KG1 (cell line): ENCODE results near the gene ATOH7.
"Not testable (repeated sequence)": the region's sequence is repeated elsewhere in the genome, so short reads cannot be mapped to it uniquely, and the experiment has no call there.

ENCODE experiments used
- DNase-seq: peaks from one replicate; lab custom pipeline; 2025; lab: John Stamatoyannopoulos, UW

The ATOH7 gene

DNA sequence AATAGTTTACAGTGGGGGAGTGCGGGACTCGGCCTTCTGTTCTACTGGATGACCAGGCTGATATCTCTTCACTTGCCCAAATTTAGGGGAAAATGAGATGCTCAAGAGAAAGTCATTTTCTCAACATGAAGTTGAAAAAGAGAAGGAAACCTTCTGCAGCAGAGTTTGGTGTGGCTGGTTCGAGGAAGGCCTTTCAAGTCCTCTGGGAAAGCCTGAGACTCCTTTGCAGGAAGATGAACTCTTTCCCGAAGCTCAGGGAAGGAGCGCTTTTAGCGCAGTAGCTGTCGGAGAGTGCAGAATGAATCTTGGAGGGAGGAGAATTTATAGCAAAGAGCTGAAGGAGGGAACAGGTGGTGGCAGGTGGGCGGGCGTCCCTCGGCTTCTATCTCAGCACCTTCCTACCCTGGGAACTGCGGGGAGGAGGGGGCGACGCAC lies at the start of gene ATOH7:
Gene ATOH7 (minus strand): TSS at position 297 of the 435 bp plus-strand sequence. CDS start 436 bp downstream, outside the sequence.
- DNase-seq: no peak

- DNase-seq: no peak
These were observed 48.8 kb upstream of the ATOH7 start for GRCh38 chr10:68280758-68281157.

- not testable (repeated sequence) for DNase-seq
These were observed 47.2 kb upstream of the ATOH7 start for GRCh38 chr10:68278906-68279753.

DNA sequence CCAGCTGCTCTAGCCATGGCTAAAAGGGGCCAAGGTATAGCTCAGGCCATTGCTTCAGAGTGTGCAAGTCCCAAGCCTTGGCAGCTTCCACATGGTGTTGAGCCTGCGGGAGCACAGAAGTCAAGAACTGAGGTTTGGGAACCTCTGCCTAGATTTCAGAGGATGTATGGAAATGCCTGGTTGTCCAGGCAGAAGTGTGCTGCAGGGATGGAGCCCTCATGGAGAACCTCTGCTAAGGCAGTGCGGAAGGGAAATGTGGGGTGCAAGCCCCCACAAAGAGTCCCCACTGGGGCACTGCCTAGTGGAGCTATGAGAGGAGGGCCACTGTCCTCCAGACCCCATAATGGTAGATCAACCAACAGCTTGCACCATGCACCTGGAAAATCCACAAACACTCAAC lies 45.9 kb upstream of the ATOH7 start:
- DNase-seq: not testable (repeated sequence)

DNA sequence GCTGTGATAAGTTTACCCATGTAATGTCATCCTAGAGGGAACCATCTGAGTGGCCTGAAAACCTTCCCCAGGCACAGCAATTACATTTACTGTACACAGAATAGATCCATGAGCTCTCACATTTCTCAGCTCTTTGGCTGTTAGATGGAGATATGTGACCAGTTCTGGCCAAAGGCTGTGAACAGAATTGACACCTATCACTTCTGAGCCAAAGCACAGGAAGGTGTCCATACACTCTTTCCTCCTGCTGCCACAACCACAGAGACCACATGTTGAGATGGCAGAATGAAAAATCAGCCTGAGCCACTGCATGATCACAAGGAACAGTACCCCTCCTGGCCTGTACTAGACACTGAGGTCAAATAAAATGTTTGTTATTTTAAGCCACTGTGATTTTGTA lies 44.3 kb upstream of the ATOH7 start:
- no peak for DNase-seq

DNA sequence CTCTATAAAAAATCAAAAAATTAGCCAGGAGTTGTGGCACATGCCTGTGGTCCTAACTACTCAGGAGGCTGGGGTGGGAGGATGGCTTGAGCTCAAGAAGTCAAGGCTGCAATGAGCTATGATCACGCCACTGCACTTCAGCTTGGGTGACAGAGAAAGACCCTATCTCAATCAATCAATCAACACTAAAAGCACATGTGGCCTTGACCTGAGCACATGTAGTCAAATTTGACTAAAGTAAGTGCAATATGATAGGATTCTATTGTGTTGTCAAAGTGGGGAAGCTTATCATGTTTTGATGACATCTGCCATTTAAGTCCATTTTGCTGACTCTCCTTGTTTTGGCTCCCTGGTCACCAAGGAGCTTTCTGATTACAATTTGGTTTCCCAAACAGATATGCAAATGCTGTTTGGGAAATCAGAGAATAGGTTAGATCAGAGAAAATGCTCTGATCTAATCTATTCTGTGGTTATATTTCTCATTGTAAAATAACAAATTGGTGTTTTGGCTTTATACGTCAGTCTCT lies 43.8 kb upstream of the ATOH7 start:
- DNase-seq: no peak

DNA sequence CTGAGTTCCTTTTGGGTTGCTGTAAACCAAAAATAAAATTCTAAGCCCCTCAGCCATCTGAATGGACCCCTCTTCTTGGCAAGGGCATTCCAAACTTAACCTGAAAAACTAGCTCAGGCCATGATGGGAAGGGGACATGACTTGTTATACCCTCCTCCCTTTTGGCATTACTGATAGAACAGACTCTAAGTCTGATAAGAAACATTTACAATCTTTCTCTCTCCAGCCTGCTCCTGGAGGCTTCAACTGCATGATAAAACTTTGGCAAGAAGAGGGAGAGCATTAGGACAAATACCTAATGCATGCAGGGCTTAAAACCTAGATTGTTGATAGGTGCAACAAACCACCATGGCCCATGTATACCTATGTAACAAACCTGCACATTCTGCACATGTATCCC lies 40.9 kb upstream of the ATOH7 start:
- no peak for DNase-seq

DNA sequence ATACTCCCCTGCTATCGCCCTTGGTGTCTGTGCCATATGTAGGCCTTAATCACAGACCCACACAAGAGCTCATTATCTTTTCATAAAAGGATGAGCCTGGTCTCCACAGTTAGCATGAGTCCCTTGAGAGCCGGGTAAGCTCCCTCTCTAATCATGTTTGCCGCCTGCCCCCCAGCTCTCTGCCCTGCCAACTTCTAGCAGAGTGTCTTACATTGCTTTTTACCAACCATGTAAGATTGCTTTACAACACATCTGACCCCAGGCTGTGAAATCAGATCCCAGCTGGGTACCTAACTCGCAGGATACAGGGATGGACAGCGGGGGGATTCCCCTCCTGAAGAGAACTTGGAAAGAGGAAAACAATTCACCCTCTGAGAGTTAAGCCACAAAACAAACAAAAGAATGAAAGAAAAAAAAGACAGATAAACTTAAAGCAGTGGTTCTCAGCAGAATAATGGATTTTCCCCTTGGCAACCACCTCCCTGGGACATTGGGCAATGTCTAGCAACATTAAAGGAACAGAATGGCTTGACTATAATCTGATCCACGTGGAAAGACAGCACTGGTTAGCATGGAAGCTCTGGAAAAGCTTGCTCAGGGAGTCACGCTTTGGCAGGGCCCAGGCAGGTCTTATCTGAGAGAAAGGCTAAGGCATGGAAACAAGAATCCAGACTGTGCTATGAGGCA lies 39.4 kb upstream of the ATOH7 start:
- DNase-seq: no peak

DNA sequence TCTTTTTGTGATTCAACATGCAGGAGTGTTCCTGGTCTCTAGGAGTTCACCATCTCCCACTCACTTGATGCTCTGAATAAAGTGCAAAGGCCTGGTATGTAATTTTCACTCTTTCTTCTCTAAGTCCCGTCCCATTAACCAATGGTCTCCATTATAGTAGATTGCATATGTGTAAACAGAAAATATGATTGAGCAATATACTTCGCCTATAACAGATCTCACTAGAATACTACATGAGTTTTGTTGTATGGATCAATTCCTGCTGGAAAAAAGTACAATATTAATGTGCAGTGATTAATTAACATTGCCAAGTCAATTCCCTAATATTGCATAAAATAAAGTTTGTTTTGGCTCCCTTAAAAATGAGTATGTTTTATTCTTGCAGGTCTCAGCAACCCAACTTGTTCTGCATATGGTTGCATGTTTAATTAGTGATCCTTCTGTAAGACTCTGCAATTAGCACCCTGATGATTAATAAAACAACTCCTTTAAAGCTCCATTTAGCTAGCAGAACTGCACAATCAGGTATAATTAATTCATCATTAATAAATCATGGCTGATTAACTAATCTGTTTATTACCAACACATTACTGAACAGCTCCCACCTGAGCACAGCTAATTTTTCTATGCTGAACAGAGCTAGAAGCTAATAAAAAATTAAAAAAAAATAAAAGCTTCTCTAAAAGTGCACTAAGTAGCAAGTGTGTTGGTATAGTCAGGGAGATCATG lies 37.8 kb upstream of the ATOH7 start:
- DNase-seq: no peak

DNA sequence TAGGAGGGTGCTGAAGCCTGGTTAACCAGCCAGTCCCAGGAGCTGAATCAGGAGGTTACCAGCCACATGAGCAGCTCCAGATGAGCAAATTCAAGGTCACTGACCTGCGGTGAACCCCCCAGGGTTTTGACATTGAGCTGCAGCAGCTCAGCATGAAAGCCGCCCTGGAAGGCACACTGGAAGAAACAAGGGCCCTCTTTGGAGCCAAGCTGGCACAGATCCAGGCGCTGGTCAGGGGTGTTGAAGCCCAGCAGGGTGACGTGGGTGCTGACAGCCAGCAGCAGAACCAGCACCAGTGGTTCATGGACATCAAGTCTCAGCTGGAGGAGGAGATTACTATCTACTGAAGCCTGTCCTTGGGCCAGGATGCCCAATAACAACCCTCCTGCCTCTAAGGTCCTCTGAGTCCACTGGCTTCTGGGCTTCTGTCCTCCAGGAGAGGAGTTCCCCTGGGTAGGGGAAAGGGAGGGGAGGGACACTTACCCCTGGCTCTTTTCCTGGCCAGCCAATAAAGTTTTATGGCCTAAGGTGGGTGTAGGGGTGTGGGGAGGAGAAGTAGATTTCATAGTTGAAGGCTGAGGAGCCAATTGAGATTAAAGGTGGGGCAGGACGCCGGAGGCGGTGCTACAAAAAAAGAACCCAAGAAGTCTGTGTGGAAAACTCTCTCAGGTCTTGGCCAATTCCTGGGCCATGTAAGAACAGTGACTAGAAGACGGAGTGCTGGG lies 29.4 kb upstream of the ATOH7 start:
- DNase-seq: no peak

- no peak for DNase-seq
These were observed 21.4 kb upstream of the ATOH7 start for GRCh38 chr10:68253346-68253745.

DNA sequence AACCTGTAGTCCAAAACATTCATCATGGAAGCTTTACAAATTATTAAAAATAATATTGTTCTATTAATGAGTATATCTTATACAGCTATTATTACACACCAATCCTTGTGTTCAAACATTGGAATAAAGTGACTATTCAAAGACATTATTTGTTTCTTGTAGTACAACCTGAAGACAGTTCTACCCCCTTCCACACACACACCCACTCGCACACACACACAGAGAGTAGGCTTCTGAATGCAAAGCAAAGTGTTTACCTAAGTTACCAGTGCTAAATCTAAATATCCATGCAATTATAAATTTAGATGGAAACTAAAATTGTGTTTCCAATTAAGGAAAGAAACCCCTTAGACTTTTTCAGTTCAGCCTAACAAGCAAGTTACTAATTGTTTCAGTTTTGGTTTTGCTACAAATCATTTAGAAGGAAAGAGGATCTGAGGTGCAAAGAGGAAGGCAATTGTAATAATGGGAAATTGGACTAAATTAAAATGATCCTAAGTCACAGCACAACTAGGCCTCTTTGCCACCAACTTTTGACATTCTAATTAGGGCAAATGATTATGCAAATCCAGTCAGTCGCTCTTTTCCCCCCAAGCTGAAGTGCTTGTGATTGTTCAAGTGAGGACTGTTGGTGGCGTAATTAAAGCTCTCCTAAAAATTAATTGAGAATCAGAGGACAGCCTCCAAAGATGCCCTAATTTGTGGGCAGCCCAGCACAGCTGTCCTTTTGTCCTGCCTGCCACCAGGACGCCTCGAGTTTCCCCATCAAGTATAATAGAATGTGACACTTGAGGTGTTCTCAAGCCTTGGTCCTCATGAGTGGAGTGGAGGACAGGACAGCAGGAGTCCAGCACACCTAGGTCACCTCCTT lies 19.9 kb upstream of the ATOH7 start:
- DNase-seq: no peak

DNA sequence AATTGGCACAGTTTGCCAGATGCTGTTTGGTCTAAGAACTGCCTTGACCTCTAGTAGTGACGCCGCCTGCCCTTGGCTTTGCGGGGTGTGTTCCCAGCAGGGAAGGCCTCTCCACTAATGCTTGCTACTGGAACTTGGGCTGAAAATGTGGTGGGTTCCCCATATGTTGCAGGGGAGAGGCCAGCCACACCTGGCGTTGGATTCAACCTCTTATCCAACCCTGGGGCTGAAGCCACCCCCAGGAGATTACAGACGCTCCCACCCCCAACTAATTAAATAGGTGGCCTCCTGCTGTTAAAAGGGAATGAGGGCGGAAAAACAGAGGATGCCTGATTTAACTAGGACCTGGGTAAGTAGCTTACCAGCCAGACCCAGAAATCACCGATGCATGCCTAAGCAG lies 19.2 kb upstream of the ATOH7 start:
- no peak for DNase-seq

GRCh38 chr10:68249297-68249696 lies 17.4 kb upstream of the ATOH7 start:
- no peak for DNase-seq

- no peak for DNase-seq
These were observed 16.0 kb upstream of the ATOH7 start for GRCh38 chr10:68247931-68248330.

- not testable (repeated sequence) for DNase-seq
These were observed 14.5 kb upstream of the ATOH7 start for GRCh38 chr10:68246397-68246796.

DNA sequence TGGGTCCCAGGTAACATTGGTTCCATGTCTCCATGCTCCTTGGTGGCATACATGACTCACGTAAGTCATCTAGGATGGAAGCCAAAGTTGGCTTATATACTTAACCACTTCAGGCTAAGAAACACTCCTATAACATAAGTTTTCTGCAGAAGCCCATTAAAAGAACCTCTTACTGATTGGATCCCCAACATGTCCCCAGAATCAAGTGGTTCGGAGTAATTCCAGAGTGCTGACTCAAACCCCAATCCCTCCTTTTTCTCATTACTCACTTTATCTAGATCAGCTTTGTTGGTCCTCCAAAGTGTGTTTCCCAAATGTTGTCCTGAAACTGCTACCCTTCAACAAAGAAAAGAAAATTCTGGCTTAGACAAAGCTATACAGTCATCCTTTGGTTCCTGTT lies 10.1 kb upstream of the ATOH7 start:
- no peak for DNase-seq

DNA sequence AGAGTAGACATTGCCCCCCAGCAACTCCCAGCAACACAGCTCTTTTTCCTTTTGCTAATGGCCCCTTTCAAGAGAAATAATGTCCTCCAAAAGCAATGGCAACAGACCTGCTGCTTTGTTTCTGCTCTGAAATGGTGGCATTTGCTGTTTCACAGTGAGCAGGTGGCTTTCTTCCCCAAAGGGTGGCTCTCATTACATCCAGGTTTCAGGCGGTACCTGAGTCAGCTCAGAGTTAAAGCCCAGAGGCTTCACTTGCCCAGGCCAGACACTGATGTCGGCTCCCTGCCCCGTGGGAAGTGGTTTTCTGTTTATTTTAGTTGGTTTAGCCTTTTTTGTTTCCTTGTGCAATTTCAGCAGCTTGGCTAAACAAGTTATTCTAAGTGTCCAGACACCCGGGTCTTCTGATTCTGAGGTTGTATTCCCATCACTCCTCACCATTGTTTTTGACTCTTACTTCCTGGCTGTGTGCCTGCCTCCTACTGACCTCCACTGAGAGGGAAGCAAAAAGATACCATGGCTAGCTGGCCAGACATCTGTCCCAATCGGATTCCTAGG lies 7.8 kb upstream of the ATOH7 start:
- no peak for DNase-seq

DNA sequence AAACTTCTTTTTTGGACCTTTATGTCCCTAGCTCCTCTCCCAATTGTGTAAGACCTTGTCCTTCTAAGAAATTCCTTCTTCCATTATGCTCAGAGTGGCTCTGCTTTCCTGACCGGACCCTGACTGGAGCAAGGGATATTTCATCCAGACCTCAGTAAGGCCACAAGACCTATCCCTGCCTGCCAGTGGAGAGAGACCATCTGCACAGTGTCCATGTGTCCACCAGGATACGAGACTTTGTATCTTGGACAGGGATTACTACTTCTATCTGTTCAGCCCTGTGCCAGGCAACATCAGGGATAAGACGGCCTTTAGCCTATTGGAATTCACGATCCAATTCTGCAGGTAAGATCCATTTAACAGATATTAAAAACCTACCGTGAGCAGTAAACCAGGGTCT lies 7.2 kb upstream of the ATOH7 start:
- no peak for DNase-seq

GRCh38 chr10:68238371-68238770 lies 6.5 kb upstream of the ATOH7 start:
- DNase-seq: no peak
